Fibroblast of lung (primary cell): ENCODE data around the gene KIAA0319L. TPM values are rescaled to one million over a fixed set of nuclear protein-coding genes. Genes with fewer than 3 reads are reported as not detected.

ENCODE experiments used
- DNase-seq, 2 donors: peaks; one replicate each; pipeline versions ENCODE4 v3.0.0 to v3.0.0-alpha.2; 2010; ENCODE audit warnings: low read depth in 2 of 2
- H2AFZ ChIP-seq: 2 replicates; pipeline ENCODE4 v1.5.1; 2012; ENCODE audit warnings: low read length, control low read depth, inconsistent platforms
- H3K27ac ChIP-seq: 2 replicates; pipeline ENCODE4 v1.5.1; 2011; ENCODE audit warnings: low read length, control low read depth; ENCODE audit not compliant: insufficient read depth
- H3K27me3 ChIP-seq: 2 replicates; pipeline ENCODE4 v1.5.1; 2011; ENCODE audit warnings: mild to moderate bottlenecking, low read length; ENCODE audit not compliant: control insufficient read depth, insufficient read depth
- H3K36me3 ChIP-seq: 2 replicates; pipeline ENCODE4 v1.5.1; 2011; ENCODE audit warnings: low read length; ENCODE audit not compliant: control insufficient read depth, insufficient read depth
- H3K4me1 ChIP-seq: 2 replicates; pipeline ENCODE4 v1.5.1; 2011; ENCODE audit warnings: low read length; ENCODE audit not compliant: control insufficient read depth, insufficient read depth; ENCODE audit errors: extremely low read depth
- H3K4me2 ChIP-seq: 2 replicates; pipeline ENCODE4 v1.5.1; 2011; ENCODE audit warnings: low read length, control low read depth; ENCODE audit not compliant: insufficient read depth; ENCODE audit errors: extremely low read depth
- H3K4me3 ChIP-seq, 4 experiments: fragments of 200-600 bp in 1 of 4; sonication (generic) in 1 of 4; replicated peaks in 1 of 4; 2 replicates each; pipeline ENCODE4 v1.5.1; 2011 to 2016; ENCODE audit warnings: low read length in 4 of 4, low read depth in 3 of 4, mild to moderate bottlenecking in 3 of 4, control low read depth in 2 of 4, inconsistent platforms in 1 of 4, mixed read lengths in 1 of 4; ENCODE audit not compliant: insufficient read depth in 1 of 4; ENCODE audit errors: control extremely low read depth in 1 of 4
- H3K79me2 ChIP-seq: 2 replicates; pipeline ENCODE4 v1.5.1; 2012; ENCODE audit warnings: mild to moderate bottlenecking, low read length, inconsistent platforms; ENCODE audit not compliant: control insufficient read depth, insufficient read depth
- H3K9ac ChIP-seq: 2 replicates; pipeline ENCODE4 v1.5.1; 2011; ENCODE audit warnings: mild to moderate bottlenecking, low read length, control low read depth; ENCODE audit not compliant: insufficient read depth
- H3K9me3 ChIP-seq: 2 replicates; pipeline ENCODE4 v1.5.1; 2012; ENCODE audit warnings: low read depth, low read length; ENCODE audit not compliant: control insufficient read depth, insufficient read depth
- H4K20me1 ChIP-seq: 2 replicates; pipeline ENCODE4 v1.5.1; 2011; ENCODE audit warnings: low read length; ENCODE audit not compliant: control insufficient read depth, insufficient read depth; ENCODE audit errors: extremely low read depth
- CTCF ChIP-seq, 2 donors: IDR thresholded peaks in 1 of 2; conservative IDR thresholded peaks in 1 of 2; 1 replicate in 1 of 2; 2 replicates in 1 of 2; pipeline ENCODE4 v1.5.1; 2011 to 2012; ENCODE audit warnings: low read length in 2 of 2, control low read depth in 1 of 2, inconsistent platforms in 1 of 2, low read depth in 1 of 2, mild to moderate bottlenecking in 1 of 2
- EZH2 ChIP-seq: IDR thresholded peaks from 2 replicates; pipeline ENCODE4 v1.5.1; 2012; ENCODE audit warnings: low read length, control low read depth, mild to moderate bottlenecking; ENCODE audit errors: missing control alignments
- polyA plus RNA-seq, 2 donors: library from polyadenylated mRNA; depleted of rRNA in 1 of 2; stranded (reverse) in 1 of 2; unstranded in 1 of 2; fragments of >200 nt; gene quantifications; 2 replicates each; pipeline ENCODE4 v1.2.1, GENCODE V29; 2011 to 2012; ENCODE audit warnings: missing spikeins in 1 of 2
- total RNA-seq: library from RNA; depleted of rRNA; stranded (reverse); fragments of >200 nt; gene quantifications from 2 replicates; pipeline ENCODE4 v1.2.1, GENCODE V29; 2014

KIAA0319L gene
- total and polyA plus RNA-seq, 2 donors (not counting 1 experiment from before 2014, with no cell fraction given) = 65.4 to 66.1 TPM

DNA sequence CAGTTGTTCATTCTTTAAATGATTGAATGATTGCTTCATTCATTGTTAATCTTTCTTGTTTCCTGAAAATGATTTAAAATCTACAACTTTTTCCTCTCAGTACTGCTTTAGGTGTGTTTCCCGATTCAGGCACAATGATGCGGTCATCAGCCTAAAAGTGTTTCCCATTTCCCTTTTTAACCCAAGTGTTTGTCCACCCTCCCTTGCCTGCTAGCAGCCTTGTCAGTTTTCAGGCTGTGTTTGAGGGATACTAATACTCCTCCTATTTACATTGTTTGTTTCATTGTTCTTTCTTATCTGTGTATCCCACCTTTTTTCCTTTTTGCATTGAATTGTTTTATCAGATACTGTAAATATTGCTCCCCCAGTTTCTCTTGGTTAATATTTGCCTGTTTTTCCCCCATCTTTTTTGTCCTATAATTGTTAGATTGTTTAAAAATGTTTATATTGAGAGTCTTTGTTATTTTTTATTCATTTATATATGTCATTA, 131.1 kb downstream of the KIAA0319L start:
- Histone ChIP-seq H3K27me3 (no peaks in the 10 kb centered on the region), H3K27ac (no peak overlapping the region)

GRCh38 chr1:35408925-35409324, 148.3 kb downstream of the KIAA0319L start:
- Histone ChIP-seq H2AFZ (no peak overlapping the region), H3K79me2 (no peaks in the 10 kb centered on the region), H3K4me1 (no peaks in the 10 kb centered on the region), H3K36me3 (peaks cover 3% of the 10 kb centered on the region), H3K27ac (no peak overlapping the region), H4K20me1 (no peaks in the 10 kb centered on the region), H3K27me3 (no peaks in the 10 kb centered on the region), H3K9ac (no peak overlapping the region), H3K4me3 (no peak overlapping the region), H3K4me2 (no peak overlapping the region), H3K9me3 (no peaks in the 10 kb centered on the region)
- TF ChIP-seq CTCF (conservative IDR thresholded peaks at IDR 0.05 in 1 of 2, IDR thresholded peaks at IDR 0.05 in 1 of 2; ENCODE audit: low read depth in 1 of 2, low read length in 2 of 2) = no peak
- DNase-seq = no peak

More for the DNA sequence above, 131.1 kb downstream of the KIAA0319L start:
- H2AFZ ChIP-seq = no peak overlapping the region
- H4K20me1 ChIP-seq = no peaks in the 10 kb centered on the region
- no peaks in the 10 kb centered on the region for H3K9me3 ChIP-seq
- H3K9ac ChIP-seq = no peak overlapping the region
- H3K4me3 ChIP-seq = no peak overlapping the region
- H3K79me2 ChIP-seq = no peaks in the 10 kb centered on the region
- no peak for DNase-seq
- no peaks in the 10 kb centered on the region for H3K4me1 ChIP-seq
- peaks cover 4% of the 10 kb centered on the region for H3K36me3 ChIP-seq
- no peak overlapping the region for H3K4me2 ChIP-seq
- TF ChIP-seq CTCF (conservative IDR thresholded peaks at IDR 0.05 in 1 of 2, IDR thresholded peaks at IDR 0.05 in 1 of 2; ENCODE audit: low read depth in 1 of 2, low read length in 2 of 2) (no peak), EZH2 (no peak)

- TF ChIP-seq CTCF (conservative IDR thresholded peaks at IDR 0.05 in 1 of 2, IDR thresholded peaks at IDR 0.05 in 1 of 2; ENCODE audit: low read depth in 1 of 2, low read length in 2 of 2) (no peak), EZH2 (no peak)
- H3K9ac ChIP-seq = no peak overlapping the region
- no peak overlapping the region for H2AFZ ChIP-seq
- no peaks in the 10 kb centered on the region for H3K4me1 ChIP-seq
- no peak overlapping the region for H3K4me2 ChIP-seq
- no peaks in the 10 kb centered on the region for H3K27me3 ChIP-seq
- H3K4me3 ChIP-seq = no peak overlapping the region
- peaks cover 3% of the 10 kb centered on the region for H3K36me3 ChIP-seq
- no peaks in the 10 kb centered on the region for H4K20me1 ChIP-seq
- no peaks in the 10 kb centered on the region for H3K79me2 ChIP-seq
- H3K9me3 ChIP-seq = no peaks in the 10 kb centered on the region
- no peak overlapping the region for H3K27ac ChIP-seq
- DNase-seq = no peak
Observed at GRCh38 chr1:35407743-35408142, 149.5 kb downstream of the KIAA0319L start.
